Right lobe of liver (tissue), 4 donors: Measurements from ENCODE around the gene C10orf105.

Source experiments
- CTCF ChIP-seq, 4 donors: fragments of 200-600 bp in 3 of 4; fragments of 450-650 bp in 1 of 4; IDR thresholded peaks; one replicate each; pipeline versions ENCODE4 v1.5.1 to v1.8.0; 2016 to 2022; ENCODE audit warnings: antibody characterized with exemption in 4 of 4, mild to moderate bottlenecking in 2 of 4
- POLR2A ChIP-seq: fragments of 450-650 bp; IDR thresholded peaks from one replicate; pipeline ENCODE4 v1.6.1; 2017; ENCODE audit warnings: antibody characterized with exemption, mild to moderate bottlenecking
- donor health status: DM: no; HTN: no; CAD: no.
- donor health status: DM: no; HTN: no; CAD: no.
- donor health status: DM: no; HTN: yes; CAD: no.

- TF ChIP-seq CTCF (IDR thresholded peaks at IDR 0.05) (no peak), POLR2A (no peak)
Measured at GRCh38 chr10:71683301-71683700, 36.3 kb downstream of the C10orf105 start.
